GM10847 (cell line): Measurements from ENCODE around the gene PRM3.

ENCODE experiments used
- POLR2A ChIP-seq: IDR thresholded peaks from 2 replicates; pipeline ENCODE4 v1.6.1; 2011; ENCODE audit not compliant: insufficient read length; ENCODE audit errors: extremely low read depth

The PRM3 gene

GRCh38 chr16:11276896-11277593 is 3.6 kb upstream of the PRM3 start:
- no peak for TF ChIP-seq POLR2A

GRCh38 chr16:11276143-11276895 is 2.9 kb upstream of the PRM3 start, which contains the start of gene PRM2:
TSS of gene PRM2 (minus strand) at chr16:11276480. CDS start at chr16:11276370, 110 bp downstream.
- no peak for TF ChIP-seq POLR2A

GRCh38 chr16:11274964-11275363 is 1.5 kb upstream of the PRM3 start:
- TF ChIP-seq POLR2A = no peak

- TF ChIP-seq POLR2A = no peak
These were observed 394 bp upstream of the PRM3 start for GRCh38 chr16:11273721-11274324.

- no peak for TF ChIP-seq POLR2A
These were observed 945 bp downstream of the PRM3 start for GRCh38 chr16:11272484-11272883.

- TF ChIP-seq POLR2A = no peak
These were observed 1.8 kb downstream of the PRM3 start for GRCh38 chr16:11271610-11272009.

GRCh38 chr16:11270602-11271162 is 2.7 kb downstream of the PRM3 start:
- no peak for TF ChIP-seq POLR2A

- TF ChIP-seq POLR2A = no peak
These were observed 4.5 kb downstream of the PRM3 start, which contains the start of gene TNP2 for GRCh38 chr16:11268921-11269375. TSS of gene TNP2 (minus strand) at chr16:11269325. CDS start at chr16:11269262, 63 bp downstream.

- no peak for TF ChIP-seq POLR2A
These were observed 8.3 kb downstream of the PRM3 start for GRCh38 chr16:11265124-11265523.

GRCh38 chr16:11264155-11264832 is 9.1 kb downstream of the PRM3 start:
- no peak for TF ChIP-seq POLR2A

GRCh38 chr16:11263737-11264136 is 9.7 kb downstream of the PRM3 start:
- TF ChIP-seq POLR2A = no peak

- TF ChIP-seq POLR2A = no peak
These were observed 10.5 kb downstream of the PRM3 start for GRCh38 chr16:11262915-11263314.

- no peak for TF ChIP-seq POLR2A
These were observed 12.8 kb downstream of the PRM3 start for GRCh38 chr16:11260596-11260966.

GRCh38 chr16:11259655-11260595 is 13.5 kb downstream of the PRM3 start:
- TF ChIP-seq POLR2A = no peak
